Activated CD8-positive, alpha-beta memory T cell treated with anti-CD3 and anti-CD28 coated beads, Interleukin-2, amount 50 U/mL, for 4 hours (primary cell): ENCODE measurements around the gene GPC6.
"Not testable (repeated sequence)": the region's sequence is repeated elsewhere in the genome, so short reads cannot be mapped to it uniquely, and the experiment has no call there.

ENCODE experiments used
- DNase-seq: peaks from one replicate; pipeline ENCODE4 v3.0.0-alpha.2; 2020

The GPC6 gene

GRCh38 chr13:93226623-93227279 lies at the start of gene GPC6:
Gene GPC6 (plus strand): TSS chr13:93226807.
- DNase-seq = no peak

- DNase-seq = no peak
Observed at GRCh38 chr13:93180356-93180969, 46.1 kb upstream of the GPC6 start.

- DNase-seq = no peak
Observed at GRCh38 chr13:93182406-93182805, 44.2 kb upstream of the GPC6 start.

GRCh38 chr13:93183302-93183701 lies 43.3 kb upstream of the GPC6 start:
- DNase-seq = no peak

GRCh38 chr13:93190006-93190405 lies 36.6 kb upstream of the GPC6 start:
- no peak for DNase-seq

- DNase-seq = no peak
Observed at GRCh38 chr13:93193682-93194081, 32.9 kb upstream of the GPC6 start.

GRCh38 chr13:93199856-93200255 lies 26.8 kb upstream of the GPC6 start:
- no peak for DNase-seq

GRCh38 chr13:93200626-93201025 lies 26.0 kb upstream of the GPC6 start:
- no peak for DNase-seq

GRCh38 chr13:93201992-93202558 lies 24.5 kb upstream of the GPC6 start:
- DNase-seq = no peak

GRCh38 chr13:93206778-93207392 lies 19.7 kb upstream of the GPC6 start:
- not testable (repeated sequence) for DNase-seq

- no peak for DNase-seq
Observed at GRCh38 chr13:93216122-93216521, 10.5 kb upstream of the GPC6 start.

GRCh38 chr13:93217721-93218261 lies 8.8 kb upstream of the GPC6 start:
- no peak for DNase-seq

GRCh38 chr13:93218583-93218982 lies 8.0 kb upstream of the GPC6 start:
- DNase-seq = no peak

- no peak for DNase-seq
Observed at GRCh38 chr13:93220073-93220472, 6.5 kb upstream of the GPC6 start.

- no peak for DNase-seq
Observed at GRCh38 chr13:93222976-93223375, 3.6 kb upstream of the GPC6 start.

GRCh38 chr13:93224535-93224934 lies 2.1 kb upstream of the GPC6 start:
- no peak for DNase-seq

GRCh38 chr13:93225610-93226009 lies 997 bp upstream of the GPC6 start:
- DNase-seq = no peak

GRCh38 chr13:93226065-93226622 lies 463 bp upstream of the GPC6 start:
- DNase-seq = no peak

- no peak for DNase-seq
Observed at GRCh38 chr13:93227280-93227877, 772 bp downstream of the GPC6 start.

- no peak for DNase-seq
Observed at GRCh38 chr13:93227878-93228642, 1.5 kb downstream of the GPC6 start.

- no peak for DNase-seq
Observed at GRCh38 chr13:93228643-93228937, 2.0 kb downstream of the GPC6 start.

GRCh38 chr13:93230261-93230855 lies 3.8 kb downstream of the GPC6 start:
- DNase-seq = no peak
